ENCODE measurements around the gene SEPTIN6.

DNA sequence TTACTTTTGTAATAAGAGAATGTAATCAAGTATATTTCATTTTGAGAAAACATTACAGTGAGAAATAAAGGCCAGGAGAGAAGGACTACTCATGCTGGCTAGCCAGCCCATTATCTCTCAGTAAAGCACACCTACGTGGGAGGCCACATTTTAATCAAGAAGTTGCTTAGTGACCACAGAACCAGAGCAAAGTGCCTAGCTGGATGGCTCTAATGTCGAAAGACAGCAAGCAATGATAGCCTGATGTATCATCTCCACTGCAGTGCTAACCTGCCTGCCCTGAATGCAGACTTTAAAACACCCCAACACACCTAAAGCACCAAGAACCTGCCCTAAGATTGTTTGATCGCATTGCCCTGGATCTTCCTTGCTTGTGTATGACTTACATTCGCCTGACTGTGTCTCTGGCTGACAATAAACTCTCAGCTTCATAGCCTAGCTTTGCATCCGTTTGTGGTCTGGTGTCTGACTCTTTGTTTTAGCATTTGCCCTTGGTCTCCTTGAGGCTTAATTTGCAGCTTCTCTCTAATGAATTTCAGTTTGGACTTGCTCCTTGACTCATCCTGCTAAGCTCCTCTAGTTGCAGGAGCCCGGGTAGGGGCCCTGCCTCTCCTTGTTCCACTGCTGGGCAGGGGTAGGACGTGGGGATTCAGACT lies 34.1 kb upstream of the SEPTIN6 start:
- no peak for TF ChIP-seq EGR1 (IDR thresholded peaks at IDR 0.05; ENCODE audit: borderline replicate concordance, low read depth, low read length)
- no peak for TF ChIP-seq HDAC2 (IDR thresholded peaks at IDR 0.05; ENCODE audit: borderline replicate concordance in 1 of 2, low read depth in 2 of 2, low read length in 2 of 2)
- no peak for TF ChIP-seq EP300 (IDR thresholded peaks at IDR 0.05; ENCODE audit: borderline replicate concordance in 1 of 2, low read depth in 2 of 2, low read length in 2 of 2)
- TF ChIP-seq SP4 (IDR thresholded peaks at IDR 0.05; ENCODE audit: low read length): no peak
- TF ChIP-seq, protein P1, sequence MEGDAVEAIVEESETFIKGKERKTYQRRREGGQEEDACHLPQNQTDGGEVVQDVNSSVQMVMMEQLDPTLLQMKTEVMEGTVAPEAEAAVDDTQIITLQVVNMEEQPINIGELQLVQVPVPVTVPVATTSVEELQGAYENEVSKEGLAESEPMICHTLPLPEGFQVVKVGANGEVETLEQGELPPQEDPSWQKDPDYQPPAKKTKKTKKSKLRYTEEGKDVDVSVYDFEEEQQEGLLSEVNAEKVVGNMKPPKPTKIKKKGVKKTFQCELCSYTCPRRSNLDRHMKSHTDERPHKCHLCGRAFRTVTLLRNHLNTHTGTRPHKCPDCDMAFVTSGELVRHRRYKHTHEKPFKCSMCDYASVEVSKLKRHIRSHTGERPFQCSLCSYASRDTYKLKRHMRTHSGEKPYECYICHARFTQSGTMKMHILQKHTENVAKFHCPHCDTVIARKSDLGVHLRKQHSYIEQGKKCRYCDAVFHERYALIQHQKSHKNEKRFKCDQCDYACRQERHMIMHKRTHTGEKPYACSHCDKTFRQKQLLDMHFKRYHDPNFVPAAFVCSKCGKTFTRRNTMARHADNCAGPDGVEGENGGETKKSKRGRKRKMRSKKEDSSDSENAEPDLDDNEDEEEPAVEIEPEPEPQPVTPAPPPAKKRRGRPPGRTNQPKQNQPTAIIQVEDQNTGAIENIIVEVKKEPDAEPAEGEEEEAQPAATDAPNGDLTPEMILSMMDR (IDR thresholded peaks at IDR 0.05; ENCODE audit: control extremely low read depth in 1 of 3, insufficient read depth in 1 of 3, low read depth in 1 of 3, low read length in 3 of 3): no peak
- no peak for TF ChIP-seq FOSL1 (IDR thresholded peaks at IDR 0.05; ENCODE audit: insufficient read depth, low read depth, low read length)
- TF ChIP-seq, protein P2, sequence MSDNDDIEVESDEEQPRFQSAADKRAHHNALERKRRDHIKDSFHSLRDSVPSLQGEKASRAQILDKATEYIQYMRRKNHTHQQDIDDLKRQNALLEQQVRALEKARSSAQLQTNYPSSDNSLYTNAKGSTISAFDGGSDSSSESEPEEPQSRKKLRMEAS (IDR thresholded peaks at IDR 0.05): no peak
